Astrocyte (in vitro differentiated cells and primary cell): ENCODE measurements around the gene CDC6. TPM values are rescaled to one million over a fixed set of nuclear protein-coding genes. Genes with fewer than 3 reads are reported as not detected.

Experiments
- DNase-seq: peaks from one replicate; pipeline ENCODE4 v3.0.0-alpha.2; 2010; ENCODE audit warnings: low read depth
- FAIRE-seq: peaks from 2 replicates; lab custom pipeline; 2011; peaks lifted over from hg19 to GRCh38; lab: Jason Lieb, UNC
- H2AFZ ChIP-seq: 2 replicates; pipeline ENCODE4 v1.6.0; 2012; ENCODE audit warnings: low read depth, low read length, inconsistent platforms
- H3K27ac ChIP-seq: 2 replicates; pipeline ENCODE4 v1.5.1; 2011; ENCODE audit warnings: low read depth, low read length, inconsistent platforms
- H3K27me3 ChIP-seq: 2 replicates; pipeline ENCODE4 v1.6.0; 2011; ENCODE audit warnings: low read length, inconsistent platforms; ENCODE audit not compliant: insufficient read depth
- H3K36me3 ChIP-seq: 2 replicates; pipeline ENCODE4 v1.5.1; 2011; ENCODE audit warnings: low read length, inconsistent platforms; ENCODE audit not compliant: insufficient read depth
- H3K4me1 ChIP-seq: 2 replicates; pipeline ENCODE4 v1.5.1; 2011; ENCODE audit warnings: low read length, inconsistent platforms; ENCODE audit not compliant: insufficient read depth
- H3K4me2 ChIP-seq: 2 replicates; pipeline ENCODE4 v1.6.0; 2012; ENCODE audit warnings: low read length, inconsistent platforms
- H3K4me3 ChIP-seq: 2 replicates; pipeline ENCODE4 v1.5.1; 2011; ENCODE audit warnings: low read depth, mild to moderate bottlenecking, low read length, inconsistent platforms; ENCODE audit not compliant: insufficient read depth
- H3K79me2 ChIP-seq: 2 replicates; pipeline ENCODE4 v1.6.0; 2012; ENCODE audit warnings: mild to moderate bottlenecking, low read length, inconsistent platforms; ENCODE audit not compliant: insufficient read depth
- H3K9ac ChIP-seq: 2 replicates; pipeline ENCODE4 v1.6.0; 2012; ENCODE audit warnings: mild to moderate bottlenecking, low read length, inconsistent platforms
- H3K9me3 ChIP-seq: 2 replicates; pipeline ENCODE4 v1.5.1; 2012; ENCODE audit warnings: low read depth, mild to moderate bottlenecking, low read length, inconsistent platforms; ENCODE audit not compliant: insufficient read depth
- H4K20me1 ChIP-seq: 2 replicates; pipeline ENCODE4 v1.6.0; 2012; ENCODE audit warnings: low read length, inconsistent platforms; ENCODE audit not compliant: insufficient read depth
- H3K27ac Mint-ChIP-seq: one replicate; pipeline ENCODE4 v1.8.0; 2021; ENCODE audit warnings: mild to moderate bottlenecking, mixed read lengths; ENCODE audit not compliant: unreplicated experiment
- H3K27me3 Mint-ChIP-seq: one replicate; pipeline ENCODE4 v1.8.0; 2021; ENCODE audit warnings: low read depth, mixed read lengths; ENCODE audit not compliant: unreplicated experiment
- H3K36me3 Mint-ChIP-seq: one replicate; pipeline ENCODE4 v1.8.0; 2021; ENCODE audit warnings: low read depth, mixed read lengths; ENCODE audit not compliant: unreplicated experiment
- H3K4me1 Mint-ChIP-seq: one replicate; pipeline ENCODE4 v1.8.0; 2021; ENCODE audit warnings: low read depth, mixed read lengths; ENCODE audit not compliant: unreplicated experiment
- H3K4me3 Mint-ChIP-seq: one replicate; pipeline ENCODE4 v1.8.0; 2021; ENCODE audit warnings: mild to moderate bottlenecking, moderate library complexity, mixed read lengths; ENCODE audit not compliant: unreplicated experiment
- H3K9me3 Mint-ChIP-seq: one replicate; pipeline ENCODE4 v1.8.0; 2021; ENCODE audit warnings: mild to moderate bottlenecking, mixed read lengths; ENCODE audit not compliant: unreplicated experiment
- EZH2 ChIP-seq: IDR thresholded peaks from 2 replicates; pipeline ENCODE4 v1.6.1; 2012; ENCODE audit warnings: mild to moderate bottlenecking, low read length, inconsistent platforms; ENCODE audit not compliant: insufficient read depth
- total RNA-seq: library from RNA; stranded (reverse); gene quantifications from 2 replicates; pipeline ENCODE4 v1.2.1, GENCODE V29; 2021
- TF ChIP-seq, protein P1 (sequence below): IDR thresholded peaks from 2 replicates; pipeline ENCODE4 v1.5.1; 2011; ENCODE audit warnings: low read depth, mild to moderate bottlenecking, inconsistent platforms, low read length, moderate library complexity; ENCODE audit not compliant: insufficient read depth

Gene CDC6
- total RNA-seq, 1 donor from 2014 or later, result 14.4 TPM

DNA sequence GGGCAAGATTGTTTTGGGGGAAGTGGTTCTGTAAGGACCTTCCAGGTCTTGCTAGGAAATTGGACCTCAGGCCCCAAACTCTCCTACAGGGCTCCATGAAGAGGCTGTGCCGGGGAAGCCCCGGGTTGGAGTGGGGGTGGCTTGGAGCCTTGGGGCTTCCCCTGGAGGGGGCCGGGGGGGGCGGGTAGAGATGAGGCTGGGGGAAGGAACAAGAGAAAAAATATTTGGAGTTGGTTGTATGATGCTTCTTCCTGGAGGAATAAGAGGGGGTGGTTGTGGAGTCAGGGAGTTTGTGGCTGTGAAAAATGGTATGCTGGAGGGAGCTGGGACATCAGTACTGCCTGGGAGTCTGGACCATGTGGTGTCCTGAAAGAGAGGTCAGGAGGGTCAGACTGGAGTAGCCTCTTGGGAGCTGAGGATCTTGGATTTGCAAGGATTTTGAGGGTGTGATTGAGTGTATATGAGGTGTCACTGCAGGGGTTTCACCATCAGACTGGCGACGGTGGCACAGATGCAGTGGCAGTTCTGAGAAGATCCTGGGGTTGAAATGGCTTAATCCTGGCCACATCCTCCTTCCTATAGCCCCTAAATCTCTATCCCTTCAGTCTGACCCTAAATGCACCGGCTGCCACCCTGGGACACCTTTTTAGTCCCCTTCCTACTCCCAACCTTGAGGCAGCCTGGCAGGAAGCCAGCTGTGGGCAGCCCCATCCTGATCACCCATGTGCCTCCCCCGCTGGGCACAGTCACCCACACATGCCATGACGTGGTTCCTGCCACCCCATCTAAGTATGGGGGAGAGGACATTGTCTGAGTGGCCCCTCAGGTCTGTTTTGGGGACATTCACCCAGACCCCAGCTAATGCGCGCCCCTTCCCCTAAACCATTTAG is 32.2 kb downstream of the CDC6 start:
- H3K9ac ChIP-seq, result peak overlapping the region; percentile 39
- peaks cover 59% of the 10 kb centered on the region for H3K4me1 Mint-ChIP-seq
- H4K20me1 ChIP-seq, result peaks cover 37% of the 10 kb centered on the region
- H3K9me3 Mint-ChIP-seq, result no peaks in the 10 kb centered on the region
- H3K4me3 ChIP-seq, result no peak overlapping the region
- H3K9me3 ChIP-seq, result no peaks in the 10 kb centered on the region
- peaks cover 67% of the 10 kb centered on the region for H3K79me2 ChIP-seq
- no peak for TF ChIP-seq EZH2
- TF ChIP-seq, protein P1, sequence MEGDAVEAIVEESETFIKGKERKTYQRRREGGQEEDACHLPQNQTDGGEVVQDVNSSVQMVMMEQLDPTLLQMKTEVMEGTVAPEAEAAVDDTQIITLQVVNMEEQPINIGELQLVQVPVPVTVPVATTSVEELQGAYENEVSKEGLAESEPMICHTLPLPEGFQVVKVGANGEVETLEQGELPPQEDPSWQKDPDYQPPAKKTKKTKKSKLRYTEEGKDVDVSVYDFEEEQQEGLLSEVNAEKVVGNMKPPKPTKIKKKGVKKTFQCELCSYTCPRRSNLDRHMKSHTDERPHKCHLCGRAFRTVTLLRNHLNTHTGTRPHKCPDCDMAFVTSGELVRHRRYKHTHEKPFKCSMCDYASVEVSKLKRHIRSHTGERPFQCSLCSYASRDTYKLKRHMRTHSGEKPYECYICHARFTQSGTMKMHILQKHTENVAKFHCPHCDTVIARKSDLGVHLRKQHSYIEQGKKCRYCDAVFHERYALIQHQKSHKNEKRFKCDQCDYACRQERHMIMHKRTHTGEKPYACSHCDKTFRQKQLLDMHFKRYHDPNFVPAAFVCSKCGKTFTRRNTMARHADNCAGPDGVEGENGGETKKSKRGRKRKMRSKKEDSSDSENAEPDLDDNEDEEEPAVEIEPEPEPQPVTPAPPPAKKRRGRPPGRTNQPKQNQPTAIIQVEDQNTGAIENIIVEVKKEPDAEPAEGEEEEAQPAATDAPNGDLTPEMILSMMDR, result no peak
- no peaks in the 10 kb centered on the region for H3K27me3 Mint-ChIP-seq
- no peaks in the 10 kb centered on the region for H3K36me3 ChIP-seq
- no peak overlapping the region for H3K27ac Mint-ChIP-seq
- no peak for DNase-seq
- no peaks in the 10 kb centered on the region for H3K27me3 ChIP-seq
- H3K36me3 Mint-ChIP-seq, result no peaks in the 10 kb centered on the region
- peak overlapping the region; percentile 89 for H3K4me3 Mint-ChIP-seq
- no peak for FAIRE-seq
- H3K27ac ChIP-seq, result no peak overlapping the region
- H3K4me2 ChIP-seq, result peak overlapping the region; percentile 96
- no peak overlapping the region for H2AFZ ChIP-seq
- peaks cover 85% of the 10 kb centered on the region for H3K4me1 ChIP-seq

DNA sequence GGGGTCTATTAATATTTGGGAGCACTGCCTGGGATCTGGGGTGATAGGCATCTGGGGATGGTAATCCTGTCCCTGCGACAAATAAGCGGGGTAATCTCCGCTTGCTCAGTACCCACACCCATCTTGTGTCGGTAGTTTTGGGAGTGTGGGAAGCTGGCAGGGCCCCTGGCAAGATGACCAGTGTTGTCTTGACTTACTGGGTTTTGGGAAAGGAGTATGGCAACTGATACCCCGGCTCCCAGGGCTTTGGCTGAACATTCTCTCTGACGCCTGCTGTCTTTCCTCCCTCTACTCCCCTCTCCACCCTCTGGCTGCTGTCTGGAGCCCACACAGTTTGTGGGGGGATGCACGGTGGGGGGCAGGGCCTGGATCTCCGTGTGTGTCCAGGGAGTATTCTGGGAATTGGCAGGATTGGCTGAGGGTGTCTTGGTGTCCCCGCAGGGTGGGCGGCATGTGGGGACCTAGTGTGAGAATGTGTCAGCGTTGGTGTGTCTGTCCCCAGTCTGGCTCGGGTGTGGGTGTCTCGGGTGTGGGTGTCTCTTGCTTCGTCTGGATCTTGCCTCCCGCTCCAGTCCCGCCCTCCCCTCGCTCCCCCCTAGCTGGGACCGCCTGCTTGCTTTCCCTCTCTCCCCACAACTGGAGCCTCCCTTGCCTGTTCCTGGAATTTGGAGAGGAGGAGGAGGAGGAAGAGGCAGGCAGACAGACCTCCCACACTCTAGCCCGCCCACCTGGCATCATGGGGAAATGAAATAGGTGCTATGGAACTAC is 33.3 kb downstream of the CDC6 start:
- TF ChIP-seq, protein P1, result no peak
- no peak for TF ChIP-seq EZH2
- peaks cover 76% of the 10 kb centered on the region for H3K79me2 ChIP-seq
- DNase-seq (no peak), FAIRE-seq (no peak)
- peaks cover 43% of the 10 kb centered on the region for H4K20me1 ChIP-seq
- H3K27ac Mint-ChIP-seq, result no peak overlapping the region
- H3K36me3 ChIP-seq, result no peaks in the 10 kb centered on the region
- H3K27me3 Mint-ChIP-seq, result no peaks in the 10 kb centered on the region
- H3K9me3 Mint-ChIP-seq, result no peaks in the 10 kb centered on the region
- H3K4me3 Mint-ChIP-seq, result peak overlapping the region; percentile 80
- no peaks in the 10 kb centered on the region for H3K27me3 ChIP-seq
- H3K4me1 Mint-ChIP-seq, result peaks cover 58% of the 10 kb centered on the region
- H2AFZ ChIP-seq, result no peak overlapping the region
- H3K27ac ChIP-seq, result no peak overlapping the region
- H3K4me3 ChIP-seq, result no peak overlapping the region
- H3K9me3 ChIP-seq, result no peaks in the 10 kb centered on the region
- H3K36me3 Mint-ChIP-seq, result no peaks in the 10 kb centered on the region
- H3K9ac ChIP-seq, result peak overlapping the region; percentile 12
- H3K4me1 ChIP-seq, result peaks cover 78% of the 10 kb centered on the region
- peak overlapping the region; percentile 96 for H3K4me2 ChIP-seq
